Spleen (tissue), 7 donors: Measurements from ENCODE around the gene TMEM150C.

Experiments used
- POLR2A ChIP-seq, 3 donors: fragments of 450-650 bp; IDR thresholded peaks; one replicate each; pipeline ENCODE4 v1.5.1; 2017; ENCODE audit warnings: antibody characterized with exemption in 3 of 3, mild to moderate bottlenecking in 1 of 3
- POLR2AphosphoS5 ChIP-seq, 3 donors: sonication (generic); formaldehyde crosslinking; IDR thresholded peaks; one replicate each; pipeline ENCODE4 v1.5.1; 2017; ENCODE audit warnings: antibody characterized with exemption in 3 of 3
- TF ChIP-seq, protein P1 (sequence below), 11 experiments: fragments of 200-600 bp in 7 of 11; fragments of 450-650 bp in 4 of 11; sonication (generic) in 4 of 11; IDR thresholded peaks in 8 of 11; conservative IDR thresholded peaks in 3 of 11; 1 replicate in 7 of 11; 2 replicates in 4 of 11; pipeline versions ENCODE4 v1.4.0 to v1.8.0; 2016 to 2021; ENCODE audit warnings: antibody characterized with exemption in 11 of 11, inconsistent platforms in 4 of 11, mild to moderate bottlenecking in 1 of 11
- donor health status: DM: no; HTN: no; CAD: no; lungs with moderate emphysema.
- donor health status: DM: no; HTN: no; CAD: no.
- donor health status: DM: no; HTN: no; CAD: no.

DNA sequence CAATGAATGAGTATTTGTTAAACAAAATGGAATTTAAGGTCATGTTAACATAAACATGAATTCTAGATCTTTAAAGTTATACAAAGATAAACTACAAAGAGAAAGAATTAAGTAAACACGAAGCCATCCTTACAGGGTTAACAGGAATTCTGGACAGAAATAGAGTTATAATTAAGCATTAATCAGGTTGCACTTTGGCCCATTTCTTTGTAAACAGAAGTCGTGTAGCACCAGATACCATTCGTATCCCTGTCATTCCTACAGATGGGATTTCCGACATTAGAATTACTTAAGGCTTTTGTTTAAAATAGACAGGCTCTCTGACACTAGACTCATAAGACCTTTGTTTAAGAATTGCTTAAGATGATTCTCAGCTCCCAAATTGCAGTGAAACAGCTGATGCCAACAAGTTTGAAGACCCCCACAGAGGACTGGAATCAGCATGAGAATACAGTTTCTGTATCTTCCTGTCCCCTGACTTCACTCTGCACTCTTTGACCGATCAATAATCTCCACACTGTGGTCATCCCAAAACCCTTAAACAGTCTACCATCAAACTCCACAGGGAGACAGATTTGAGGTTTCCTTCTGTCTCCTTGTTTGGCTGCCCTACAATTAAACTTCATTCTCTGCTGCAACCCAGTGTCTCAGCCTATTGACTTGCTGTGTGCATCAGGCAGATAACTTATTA is 22.3 kb upstream of the TMEM150C start:
- no peak for TF ChIP-seq POLR2A (IDR thresholded peaks at IDR 0.05)
- TF ChIP-seq, protein P1, sequence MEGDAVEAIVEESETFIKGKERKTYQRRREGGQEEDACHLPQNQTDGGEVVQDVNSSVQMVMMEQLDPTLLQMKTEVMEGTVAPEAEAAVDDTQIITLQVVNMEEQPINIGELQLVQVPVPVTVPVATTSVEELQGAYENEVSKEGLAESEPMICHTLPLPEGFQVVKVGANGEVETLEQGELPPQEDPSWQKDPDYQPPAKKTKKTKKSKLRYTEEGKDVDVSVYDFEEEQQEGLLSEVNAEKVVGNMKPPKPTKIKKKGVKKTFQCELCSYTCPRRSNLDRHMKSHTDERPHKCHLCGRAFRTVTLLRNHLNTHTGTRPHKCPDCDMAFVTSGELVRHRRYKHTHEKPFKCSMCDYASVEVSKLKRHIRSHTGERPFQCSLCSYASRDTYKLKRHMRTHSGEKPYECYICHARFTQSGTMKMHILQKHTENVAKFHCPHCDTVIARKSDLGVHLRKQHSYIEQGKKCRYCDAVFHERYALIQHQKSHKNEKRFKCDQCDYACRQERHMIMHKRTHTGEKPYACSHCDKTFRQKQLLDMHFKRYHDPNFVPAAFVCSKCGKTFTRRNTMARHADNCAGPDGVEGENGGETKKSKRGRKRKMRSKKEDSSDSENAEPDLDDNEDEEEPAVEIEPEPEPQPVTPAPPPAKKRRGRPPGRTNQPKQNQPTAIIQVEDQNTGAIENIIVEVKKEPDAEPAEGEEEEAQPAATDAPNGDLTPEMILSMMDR (IDR thresholded peaks at IDR 0.05 in 8 of 11, conservative IDR thresholded peaks at IDR 0.05 in 3 of 11), result no peak
- no peak for TF ChIP-seq POLR2AphosphoS5 (IDR thresholded peaks at IDR 0.05)
